ENCODE data around the gene STX18. TPM values are rescaled to one million over a fixed set of nuclear protein-coding genes. Genes with fewer than 3 reads are reported as not detected.

The STX18 gene
- polyA plus RNA-seq, 1 donor: 81.5 TPM

GRCh38 chr4:4421356-4421755 lies 120.5 kb downstream of the STX18 start:
- DNase-seq: no peak

- DNase-seq: no peak
Measured at GRCh38 chr4:4420421-4420820, 121.4 kb downstream of the STX18 start.

GRCh38 chr4:4419896-4420295 lies 122.0 kb downstream of the STX18 start:
- no peak for DNase-seq

GRCh38 chr4:4418676-4419390 lies 123.0 kb downstream of the STX18 start:
- DNase-seq: no peak

GRCh38 chr4:4417886-4418285 lies 124.0 kb downstream of the STX18 start:
- DNase-seq: no peak

- DNase-seq: no peak
Measured at GRCh38 chr4:4416981-4417380, 124.9 kb downstream of the STX18 start.

GRCh38 chr4:4415806-4416805 lies 125.7 kb downstream of the STX18 start:
- DNase-seq: no peak

GRCh38 chr4:4415107-4415805 lies 126.6 kb downstream of the STX18 start:
- no peak for DNase-seq

- DNase-seq: no peak
Measured at GRCh38 chr4:4413806-4414205, 128.0 kb downstream of the STX18 start.

- DNase-seq: no peak
Measured at GRCh38 chr4:4413373-4413725, 128.5 kb downstream of the STX18 start.

- no peak for DNase-seq
Measured at GRCh38 chr4:4412641-4413372, 129.0 kb downstream of the STX18 start.

GRCh38 chr4:4411906-4412305 lies 129.9 kb downstream of the STX18 start:
- no peak for DNase-seq

- no peak for DNase-seq
Measured at GRCh38 chr4:4410271-4410670, 131.6 kb downstream of the STX18 start.

- no peak for DNase-seq
Measured at GRCh38 chr4:4409416-4410115, 132.3 kb downstream of the STX18 start.

GRCh38 chr4:4408576-4409335 lies 133.1 kb downstream of the STX18 start:
- DNase-seq: no peak

GRCh38 chr4:4408132-4408523 lies 133.7 kb downstream of the STX18 start:
- no peak for DNase-seq

- DNase-seq: no peak
Measured at GRCh38 chr4:4407299-4408131, 134.3 kb downstream of the STX18 start.

GRCh38 chr4:4406455-4407298 lies 135.2 kb downstream of the STX18 start:
- no peak for DNase-seq
